Globus pallidus (tissue), 1 donor: Measurements from ENCODE around the gene ARSI.

Source experiments
- DNase-seq: peaks from one replicate; pipeline ENCODE4 v3.0.0-alpha.2; 2015; ENCODE audit warnings: low spot score

ARSI gene

GRCh38 chr5:150307617-150308426 is 5.1 kb upstream of the ARSI start:
- DNase-seq: peak; percentile 83

- no peak for DNase-seq
These were observed 4.1 kb upstream of the ARSI start for GRCh38 chr5:150306775-150307174.

GRCh38 chr5:150305557-150305956 is 2.9 kb upstream of the ARSI start:
- no peak for DNase-seq

GRCh38 chr5:150305095-150305494 is 2.4 kb upstream of the ARSI start:
- DNase-seq: no peak

- DNase-seq: no peak
These were observed 1.9 kb upstream of the ARSI start for GRCh38 chr5:150304481-150305081.

- no peak for DNase-seq
These were observed 1.1 kb upstream of the ARSI start for GRCh38 chr5:150303660-150304386.

GRCh38 chr5:150303070-150303615 is 438 bp upstream of the ARSI start:
- DNase-seq: no peak

GRCh38 chr5:150301901-150302300 is 804 bp downstream of the ARSI start:
- no peak for DNase-seq

- DNase-seq: no peak
These were observed 1.6 kb downstream of the ARSI start for GRCh38 chr5:150301170-150301505.

- no peak for DNase-seq
These were observed 2.1 kb downstream of the ARSI start for GRCh38 chr5:150300496-150301169.

GRCh38 chr5:150299571-150300327 is 3.0 kb downstream of the ARSI start:
- no peak for DNase-seq

- DNase-seq: no peak
These were observed 3.8 kb downstream of the ARSI start for GRCh38 chr5:150298701-150299451.

GRCh38 chr5:150297934-150298595 is 4.6 kb downstream of the ARSI start:
- DNase-seq: no peak

- no peak for DNase-seq
These were observed 5.3 kb downstream of the ARSI start for GRCh38 chr5:150297236-150297890.

GRCh38 chr5:150296496-150296895 is 6.2 kb downstream of the ARSI start:
- no peak for DNase-seq

- no peak for DNase-seq
These were observed 6.8 kb downstream of the ARSI start for GRCh38 chr5:150295741-150296486.

GRCh38 chr5:150295172-150295634 is 7.5 kb downstream of the ARSI start:
- no peak for DNase-seq

GRCh38 chr5:150294551-150295071 is 8.1 kb downstream of the ARSI start:
- no peak for DNase-seq
